ENCODE measurements around the gene ARHGAP28. TPM values are rescaled to one million over a fixed set of nuclear protein-coding genes. Genes with fewer than 3 reads are reported as not detected.
A peak's percentile ranks its signal among the peaks of the same experiment; 100 is the strongest.

Gene ARHGAP28
- total RNA-seq, 4 donors from 2014 or later, result 3.6 to 7.8 (median 6.0) TPM

- H3K36me3 ChIP-seq, result no peaks in the 10 kb centered on the region
- WGBS, 2 donors, result 58 to 63% methylated on average over 8 of the region's 8 CpGs
- H3K27me3 ChIP-seq, result no peaks in the 10 kb centered on the region
- TF ChIP-seq CTCF (IDR thresholded peaks at IDR 0.05), result no peak
- no peak for TF ChIP-seq POLR2A (IDR thresholded peaks at IDR 0.05)
- TF ChIP-seq EP300 (IDR thresholded peaks at IDR 0.05), result no peak
- no peak overlapping the region for H3K4me3 ChIP-seq
- peak overlapping the region in 3 of 4 donors; percentile 66 to 84 (median 77) for H3K27ac ChIP-seq
- no peaks in the 10 kb centered on the region for H3K9me3 ChIP-seq
- no peak for DNase-seq (ENCODE audit: low spot score in 2 of 2)
- H3K4me1 ChIP-seq, result peaks cover 0 to 30% (median 3%) of the 10 kb centered on the region in 4 donors
These were observed 1.2 kb upstream of the ARHGAP28 start for GRCh38 chr18:6728331-6728730.

- Histone ChIP-seq H3K27ac (peak overlapping the region; percentile 66 to 84 (median 76)), H3K27me3 (no peaks in the 10 kb centered on the region), H3K4me1 (peaks cover 0 to 30% (median 3%) of the 10 kb centered on the region in 4 donors), H3K4me3 (peak overlapping the region; percentile 33 to 71 (median 62)), H3K36me3 (no peaks in the 10 kb centered on the region), H3K9me3 (no peaks in the 10 kb centered on the region)
- 22 to 25% methylated on average over 5 of the region's 5 CpGs for WGBS, 2 donors
- DNase-seq (ENCODE audit: low spot score in 2 of 2), result no peak
- TF ChIP-seq CTCF (IDR thresholded peaks at IDR 0.05), result no peak
- no peak for TF ChIP-seq EP300 (IDR thresholded peaks at IDR 0.05)
- TF ChIP-seq POLR2A (IDR thresholded peaks at IDR 0.05), result no peak
These were observed 688 bp upstream of the ARHGAP28 start for GRCh38 chr18:6728809-6729246.

GRCh38 chr18:6730416-6731221 lies 1.1 kb downstream of the ARHGAP28 start:
- DNase-seq (ENCODE audit: low spot score in 2 of 2), result no peak
- peak overlapping the region; percentile 31 to 71 (median 62) for H3K4me3 ChIP-seq
- H3K27ac ChIP-seq, result peak overlapping the region in 3 of 4 donors; percentile 77 to 89 (median 87)
- WGBS, 2 donors, result 34 to 43% methylated on average over 4 of the region's 4 CpGs
- TF ChIP-seq CTCF (IDR thresholded peaks at IDR 0.05) (no peak), EP300 (IDR thresholded peaks at IDR 0.05) (no peak), POLR2A (IDR thresholded peaks at IDR 0.05) (no peak)
- no peaks in the 10 kb centered on the region for H3K27me3 ChIP-seq
- peaks cover 0 to 30% (median 3%) of the 10 kb centered on the region in 4 donors for H3K4me1 ChIP-seq
- no peaks in the 10 kb centered on the region for H3K9me3 ChIP-seq
- no peaks in the 10 kb centered on the region for H3K36me3 ChIP-seq

GRCh38 chr18:6731222-6731596 lies 1.7 kb downstream of the ARHGAP28 start:
- H3K4me3 ChIP-seq, result no peak overlapping the region
- H3K27me3 ChIP-seq, result no peaks in the 10 kb centered on the region
- H3K36me3 ChIP-seq, result no peaks in the 10 kb centered on the region
- no peak for DNase-seq (ENCODE audit: low spot score in 2 of 2)
- 49 to 57% methylated on average over 6 of the region's 6 CpGs for WGBS, 2 donors
- peaks cover 0 to 30% (median 3%) of the 10 kb centered on the region in 4 donors for H3K4me1 ChIP-seq
- no peak for TF ChIP-seq POLR2A (IDR thresholded peaks at IDR 0.05)
- no peak for TF ChIP-seq CTCF (IDR thresholded peaks at IDR 0.05)
- no peak for TF ChIP-seq EP300 (IDR thresholded peaks at IDR 0.05)
- no peaks in the 10 kb centered on the region for H3K9me3 ChIP-seq
- H3K27ac ChIP-seq, result no peak overlapping the region

- Histone ChIP-seq H3K36me3 (no peaks in the 10 kb centered on the region), H3K9me3 (no peaks in the 10 kb centered on the region), H3K4me1 (peaks cover 0 to 30% (median 3%) of the 10 kb centered on the region in 4 donors), H3K27me3 (no peaks in the 10 kb centered on the region), H3K4me3 (no peak overlapping the region), H3K27ac (no peak overlapping the region)
- 82 to 86% methylated on average over 2 of the region's 2 CpGs for WGBS, 2 donors
- TF ChIP-seq CTCF (IDR thresholded peaks at IDR 0.05) (peak in 1 of 5 experiments; percentile 8), EP300 (IDR thresholded peaks at IDR 0.05) (no peak), POLR2A (IDR thresholded peaks at IDR 0.05) (no peak)
- DNase-seq (ENCODE audit: low spot score in 2 of 2), result no peak
These were observed 3.4 kb downstream of the ARHGAP28 start for GRCh38 chr18:6732952-6733351.
